ENCODE results near the gene MINDY1. TPM values are rescaled to one million over a fixed set of nuclear protein-coding genes. Genes with fewer than 3 reads are reported as not detected.

MINDY1 gene
- total and polyA plus RNA-seq, 10 donors = 3.3 to 51.1 (median 28.6) TPM

DNA sequence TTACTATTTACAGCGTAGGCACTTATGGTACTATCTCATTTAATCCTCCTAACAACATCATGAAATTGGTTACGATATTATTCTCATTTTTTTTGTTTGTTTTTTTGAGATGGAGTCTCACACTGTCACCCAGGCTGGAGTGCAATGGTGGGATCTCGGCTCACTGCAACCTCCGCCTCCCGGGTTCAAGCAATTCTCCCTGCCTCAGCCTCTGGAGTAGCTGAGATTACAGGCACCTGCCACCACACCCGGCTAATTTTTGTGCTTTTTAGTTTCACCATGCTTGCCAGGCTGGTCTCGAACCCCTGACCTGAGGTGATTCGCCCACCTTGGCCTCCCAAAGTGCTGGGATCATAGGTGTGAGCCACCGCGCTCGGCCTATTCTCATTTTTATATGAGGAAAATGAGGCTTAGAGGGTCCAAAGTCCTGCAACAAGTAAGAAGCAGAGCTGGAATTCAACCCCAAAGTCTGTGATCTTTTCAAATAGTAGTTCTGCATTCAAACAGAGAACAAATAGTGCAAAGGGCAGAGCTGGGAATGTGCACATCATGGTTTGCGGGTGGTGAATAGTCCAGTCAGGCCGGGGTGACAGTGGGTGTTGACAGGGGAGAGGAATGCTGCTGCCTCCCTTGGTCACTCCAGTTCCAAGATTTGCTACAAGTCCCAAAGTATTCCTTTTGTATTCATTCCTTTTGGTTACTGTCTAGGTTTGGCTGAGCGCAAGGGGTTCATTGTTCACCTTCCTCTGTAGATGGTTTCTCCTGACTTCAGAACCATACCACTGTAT lies 6.2 kb upstream of the MINDY1 start:
- Histone ChIP-seq H3K27ac (peak overlapping the region in 6 of 8 donors; percentile 51 to 79 (median 60)), H3K9me3 (no peaks in the 10 kb centered on the region), H3K4me3 (no peak overlapping the region), H3K4me1 (peaks cover 14 to 67% (median 51%) of the 10 kb centered on the region in 6 donors), H3K36me3 (peaks cover 0 to 24% (median 4%) of the 10 kb centered on the region in 6 donors), H3K27me3 (replicated peaks in 1 of 7) (no peaks in the 10 kb centered on the region)
- no peak for TF ChIP-seq POLR2A (IDR thresholded peaks at IDR 0.05)
- peak in 1 of 3 donors; percentile 13 for TF ChIP-seq POLR2AphosphoS5 (IDR thresholded peaks at IDR 0.05)
- intact Hi-C loops (cut with DNase I; ENCODE audit: low total_unique reads) = no loop called here
- DNase-seq = no peak
- 88 to 97% (median 93%) methylated on average over 14 of the region's 14 CpGs for WGBS, 5 donors

DNA sequence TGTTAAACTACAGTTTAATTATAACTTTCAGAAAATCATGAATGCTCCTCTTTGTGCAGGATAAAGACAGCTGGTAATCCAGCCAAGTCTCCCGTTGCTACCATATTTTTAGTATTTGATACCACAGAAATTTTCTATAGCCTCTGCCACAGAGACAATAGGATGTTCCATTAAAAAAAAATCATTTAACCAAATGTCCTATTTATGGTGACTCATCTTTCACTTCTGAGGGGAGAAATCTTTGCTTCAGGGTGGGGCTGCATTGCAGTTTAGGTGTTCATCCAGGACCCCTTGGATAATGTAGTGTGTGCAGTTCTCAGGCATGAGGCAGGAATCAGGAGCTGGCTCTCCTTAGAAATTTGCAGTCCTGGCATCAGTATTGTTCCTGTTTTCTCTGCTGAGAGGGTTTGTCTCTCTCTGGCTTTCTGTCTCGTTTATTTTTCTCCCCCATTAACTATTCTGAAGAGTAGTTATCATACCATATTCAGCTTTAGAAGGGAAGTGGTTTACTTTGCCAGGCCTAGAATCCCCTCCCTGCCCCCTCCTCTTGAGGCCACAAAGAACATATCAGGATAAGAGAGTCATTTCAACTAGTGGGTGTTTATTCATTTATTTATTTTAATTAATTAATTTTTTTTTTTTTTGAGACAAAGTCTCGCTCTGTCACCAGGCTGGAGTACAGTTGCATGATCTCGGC lies 4.6 kb upstream of the MINDY1 start:
- WGBS, 5 donors = 60 to 68% (median 67%) methylated on average over 4 of the region's 4 CpGs
- no peak overlapping the region for H3K4me3 ChIP-seq
- peaks cover 0 to 15% (median 0%) of the 10 kb centered on the region in 6 donors for H3K36me3 ChIP-seq
- TF ChIP-seq POLR2A (IDR thresholded peaks at IDR 0.05) (no peak), POLR2AphosphoS5 (IDR thresholded peaks at IDR 0.05) (no peak)
- no peak for DNase-seq
- intact Hi-C loops (cut with DNase I; ENCODE audit: low total_unique reads) = no loop called here
- H3K4me1 ChIP-seq = peaks cover 26 to 82% (median 67%) of the 10 kb centered on the region in 6 donors
- H3K9me3 ChIP-seq = no peaks in the 10 kb centered on the region
- H3K27me3 ChIP-seq (replicated peaks in 1 of 7) = no peaks in the 10 kb centered on the region
- peak overlapping the region in 5 of 8 donors; percentile 1 to 61 (median 54) for H3K27ac ChIP-seq

DNA sequence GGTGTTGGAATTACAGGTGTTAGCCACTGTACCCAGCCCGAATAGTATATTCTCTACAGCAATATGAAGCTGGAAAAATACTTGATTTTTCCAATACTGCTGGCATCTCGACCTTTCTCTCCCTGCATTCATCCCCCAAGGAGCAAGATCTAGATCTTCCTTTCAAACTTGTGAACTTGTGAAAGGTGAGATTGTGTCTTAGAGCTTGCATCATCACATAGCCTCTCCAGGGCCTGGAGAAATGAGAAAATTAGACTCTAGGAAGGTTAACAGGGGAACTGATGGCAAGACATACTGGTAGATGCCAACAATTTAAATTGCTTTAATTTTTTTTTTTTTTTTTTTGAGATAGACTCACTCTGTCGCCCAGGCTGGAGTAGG lies 3.6 kb upstream of the MINDY1 start:
- Histone ChIP-seq H3K4me1 (peaks cover 30 to 92% (median 76%) of the 10 kb centered on the region in 6 donors), H3K27ac (no peak overlapping the region), H3K4me3 (no peak overlapping the region), H3K27me3 (replicated peaks in 1 of 7) (no peaks in the 10 kb centered on the region), H3K9me3 (no peaks in the 10 kb centered on the region), H3K36me3 (peaks cover 0 to 9% (median 0%) of the 10 kb centered on the region in 6 donors)
- 85 to 97% (median 94%) methylated on average over 3 of the region's 3 CpGs for WGBS, 5 donors
- TF ChIP-seq POLR2AphosphoS5 (IDR thresholded peaks at IDR 0.05) = no peak
- TF ChIP-seq POLR2A (IDR thresholded peaks at IDR 0.05) = no peak
- intact Hi-C loops (cut with DNase I; ENCODE audit: low total_unique reads) = no loop called here
- no peak for DNase-seq

DNA sequence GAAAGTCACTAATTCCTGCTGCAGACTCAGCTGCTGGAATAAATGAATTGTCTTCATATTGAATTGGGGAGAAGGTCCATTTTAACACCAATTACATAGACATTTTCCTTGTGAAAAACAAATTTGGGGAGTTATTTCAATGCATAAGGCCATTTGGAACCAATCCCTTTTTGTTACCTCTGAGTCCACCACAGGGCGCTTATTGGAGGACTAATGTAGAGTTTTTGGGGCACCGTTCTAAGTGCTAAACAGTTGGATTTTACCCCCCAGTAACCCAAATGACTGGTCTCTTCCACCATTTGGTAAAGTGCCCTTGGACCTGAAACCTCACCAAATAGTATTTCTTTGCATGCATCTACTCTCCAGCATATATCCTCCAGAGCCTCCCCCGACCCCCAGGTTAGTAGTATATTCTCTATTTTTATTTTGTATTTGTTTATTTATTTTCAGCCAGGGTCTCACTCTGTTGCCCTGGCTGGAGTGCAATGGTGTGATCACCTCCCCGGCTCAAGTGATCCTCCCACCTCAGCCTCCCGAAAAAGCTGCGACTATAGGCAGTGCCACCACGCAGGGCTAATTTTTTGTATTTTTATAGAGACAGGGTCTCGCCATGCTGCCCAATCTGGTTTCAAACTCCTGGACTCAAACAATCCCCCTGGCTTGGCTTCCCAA lies 3.1 kb upstream of the MINDY1 start:
- Histone ChIP-seq H3K9me3 (no peaks in the 10 kb centered on the region), H3K27ac (peak overlapping the region in 4 of 8 donors; percentile 86 to 95 (median 91)), H3K4me3 (peak overlapping the region in 1 of 8 donors; percentile 87), H3K36me3 (peaks cover 0 to 9% (median 0%) of the 10 kb centered on the region in 6 donors), H3K27me3 (replicated peaks in 1 of 7) (no peaks in the 10 kb centered on the region), H3K4me1 (peaks cover 35 to 97% (median 81%) of the 10 kb centered on the region in 6 donors)
- WGBS, 5 donors = 95 to 96% (median 96%) methylated on average over 8 of the region's 8 CpGs
- intact Hi-C loops (cut with DNase I; ENCODE audit: low total_unique reads) = no loop called here
- TF ChIP-seq POLR2AphosphoS5 (IDR thresholded peaks at IDR 0.05) = no peak
- TF ChIP-seq, protein P1, sequence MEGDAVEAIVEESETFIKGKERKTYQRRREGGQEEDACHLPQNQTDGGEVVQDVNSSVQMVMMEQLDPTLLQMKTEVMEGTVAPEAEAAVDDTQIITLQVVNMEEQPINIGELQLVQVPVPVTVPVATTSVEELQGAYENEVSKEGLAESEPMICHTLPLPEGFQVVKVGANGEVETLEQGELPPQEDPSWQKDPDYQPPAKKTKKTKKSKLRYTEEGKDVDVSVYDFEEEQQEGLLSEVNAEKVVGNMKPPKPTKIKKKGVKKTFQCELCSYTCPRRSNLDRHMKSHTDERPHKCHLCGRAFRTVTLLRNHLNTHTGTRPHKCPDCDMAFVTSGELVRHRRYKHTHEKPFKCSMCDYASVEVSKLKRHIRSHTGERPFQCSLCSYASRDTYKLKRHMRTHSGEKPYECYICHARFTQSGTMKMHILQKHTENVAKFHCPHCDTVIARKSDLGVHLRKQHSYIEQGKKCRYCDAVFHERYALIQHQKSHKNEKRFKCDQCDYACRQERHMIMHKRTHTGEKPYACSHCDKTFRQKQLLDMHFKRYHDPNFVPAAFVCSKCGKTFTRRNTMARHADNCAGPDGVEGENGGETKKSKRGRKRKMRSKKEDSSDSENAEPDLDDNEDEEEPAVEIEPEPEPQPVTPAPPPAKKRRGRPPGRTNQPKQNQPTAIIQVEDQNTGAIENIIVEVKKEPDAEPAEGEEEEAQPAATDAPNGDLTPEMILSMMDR (IDR thresholded peaks at IDR 0.05 in 8 of 11, conservative IDR thresholded peaks at IDR 0.05 in 3 of 11) = no peak
- TF ChIP-seq POLR2A (IDR thresholded peaks at IDR 0.05) = no peak
- DNase-seq = no peak

DNA sequence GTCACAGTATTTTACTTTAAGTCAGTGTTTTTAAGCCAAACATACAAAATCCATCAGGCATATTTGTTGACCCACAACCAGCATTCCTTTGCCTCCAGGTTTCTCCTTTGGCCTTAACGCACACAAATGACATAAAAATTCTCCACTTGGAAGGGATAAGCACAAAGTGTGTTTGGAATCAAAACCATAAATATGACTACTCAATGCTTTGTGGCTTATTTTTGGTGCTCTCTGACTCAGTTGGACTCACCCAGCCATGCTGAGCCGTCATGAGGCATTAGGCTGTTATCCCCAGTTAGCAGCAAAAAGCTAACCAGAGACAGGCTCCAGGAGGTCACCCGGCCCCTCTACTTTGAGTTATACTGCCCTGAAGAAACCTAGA lies 2.5 kb upstream of the MINDY1 start:
- Histone ChIP-seq H3K27ac (peak overlapping the region; percentile 16 to 95 (median 90)), H3K36me3 (peaks cover 0 to 9% (median 0%) of the 10 kb centered on the region in 6 donors), H3K4me3 (peak overlapping the region; percentile 19 to 87 (median 60)), H3K9me3 (no peaks in the 10 kb centered on the region), H3K27me3 (replicated peaks in 1 of 7) (no peaks in the 10 kb centered on the region), H3K4me1 (peaks cover 37 to 100% (median 86%) of the 10 kb centered on the region in 6 donors)
- DNase-seq = no peak
- WGBS, 5 donors = 63 to 80% (median 72%) methylated on average over 3 of the region's 3 CpGs
- TF ChIP-seq POLR2A (IDR thresholded peaks at IDR 0.05) (no peak), POLR2AphosphoS5 (IDR thresholded peaks at IDR 0.05) (no peak)
- TF ChIP-seq, protein P1 (IDR thresholded peaks at IDR 0.05 in 8 of 11, conservative IDR thresholded peaks at IDR 0.05 in 3 of 11) = no peak
- intact Hi-C loops (cut with DNase I; ENCODE audit: low total_unique reads) = no loop called here
